Mammary epithelial cell (primary cell): Measurements from ENCODE around the gene ST14.

ENCODE experiments used
- CTCF ChIP-seq, 2 donors: IDR thresholded peaks in 1 of 2; conservative IDR thresholded peaks in 1 of 2; 2 replicates each; pipeline ENCODE4 v1.5.1; 2011 to 2012; ENCODE audit warnings: inconsistent platforms in 2 of 2, low read length in 2 of 2, mild to moderate bottlenecking in 2 of 2, control low read depth in 1 of 2, low read depth in 1 of 2; ENCODE audit not compliant: insufficient read depth in 1 of 2; ENCODE audit errors: extremely low read depth in 1 of 2
- EZH2 ChIP-seq: IDR thresholded peaks from 2 replicates; pipeline ENCODE4 v1.6.1; 2012; ENCODE audit warnings: low read length, inconsistent platforms, borderline replicate concordance

- TF ChIP-seq CTCF (conservative IDR thresholded peaks at IDR 0.05 in 1 of 2, IDR thresholded peaks at IDR 0.05 in 1 of 2; ENCODE audit: extremely low read depth in 1 of 2, insufficient read depth in 1 of 2, low read depth in 1 of 2, low read length in 2 of 2), result no peak
- no peak for TF ChIP-seq EZH2
Measured at GRCh38 chr11:130204703-130205095, 45.1 kb downstream of the ST14 start.
